GM12878 (cell line): ENCODE results near the gene TMEM44. TPM values are rescaled to one million over a fixed set of nuclear protein-coding genes. Genes with fewer than 3 reads are reported as not detected.

Experiments
- ATAC-seq: fragments of 200-7000 bp; cut with Tn5 transposase; 3 replicates; pipeline ENCODE4 v1.9.1; 2020; ENCODE audit warnings: mild to moderate bottlenecking, moderate library complexity
- BruUV-seq: library from RNA; stranded (reverse); fragments of 400-500 nt; replicated peaks from 2 replicates; lab custom pipeline; 2021; lab: Mats Ljungman, UMichigan
- CTCF ChIA-PET: fragments of 300-600 bp; sonication (Branson Sonifier 250); formaldehyde crosslinking; extraction: SDS; loops from one replicate; lab custom pipeline; 2021; ENCODE audit warnings: inconsistent platforms; lab: Yijun Ruan, JAX
- POLR2A ChIA-PET: fragments of 350-600 bp; formaldehyde crosslinking; extraction: SDS; loops from one replicate; lab custom pipeline; 2021; ENCODE audit warnings: inconsistent platforms; lab: Charles Lee
- RAD21 ChIA-PET: fragments of 300-600 bp; sonication (Branson Sonifier 250); formaldehyde crosslinking; loops from one replicate; lab custom pipeline; 2023; ENCODE audit warnings: antibody characterized with exemption; ENCODE audit not compliant: unreplicated experiment; lab: Charles Lee
- SMC1A ChIA-PET: fragments of 300-600 bp; sonication (Branson Sonifier 250); formaldehyde crosslinking; loops from one replicate; lab custom pipeline; 2023; ENCODE audit not compliant: unreplicated experiment, uncharacterized antibody; lab: Charles Lee
- DNase-seq: peaks from one replicate; pipeline ENCODE4 v3.0.0-alpha.2; 2011; ENCODE audit warnings: low read depth, low spot score
- FAIRE-seq: peaks from 3 replicates; lab custom pipeline; 2011; peaks lifted over from hg19 to GRCh38; lab: Jason Lieb, UNC
- H2AFZ ChIP-seq: 2 replicates; pipeline ENCODE4 v1.6.0; 2011; ENCODE audit warnings: low read depth, low read length, control low read depth; ENCODE audit not compliant: control insufficient read depth
- H3K27ac ChIP-seq: 2 replicates; pipeline ENCODE4 v1.5.1; 2011; ENCODE audit warnings: control low read depth; ENCODE audit not compliant: control insufficient read depth, insufficient read depth
- H3K27me3 ChIP-seq, 2 experiments: replicated peaks in 1 of 2; 2 replicates each; pipeline versions ENCODE4 v1.6.0 to v1.6.1; 2011; ENCODE audit warnings: low read length in 1 of 2; ENCODE audit not compliant: control insufficient read depth in 2 of 2, insufficient read depth in 2 of 2
- H3K36me3 ChIP-seq, 2 experiments: 2 replicates each; pipeline ENCODE4 v1.5.1; 2011; ENCODE audit warnings: low read length in 1 of 2; ENCODE audit not compliant: control insufficient read depth in 2 of 2, insufficient read depth in 2 of 2
- H3K4me1 ChIP-seq: 2 replicates; pipeline ENCODE4 v1.6.1; 2011; ENCODE audit warnings: mild to moderate bottlenecking, low read length, moderate library complexity, mixed read lengths; ENCODE audit not compliant: control insufficient read depth, insufficient read depth
- H3K4me2 ChIP-seq: 2 replicates; pipeline ENCODE4 v1.6.0; 2011; ENCODE audit warnings: control low read depth; ENCODE audit not compliant: control insufficient read depth, insufficient read depth
- H3K4me3 ChIP-seq: fragments of 200-600 bp; sonication (generic); 2 replicates; pipeline ENCODE4 v1.5.1; 2016
- H3K79me2 ChIP-seq: 2 replicates; pipeline ENCODE4 v1.6.0; 2011; ENCODE audit warnings: low read length; ENCODE audit not compliant: control insufficient read depth, insufficient read depth
- H3K9ac ChIP-seq: 2 replicates; pipeline ENCODE4 v1.8.0; 2011; ENCODE audit warnings: low read length, control low read depth, mixed read lengths; ENCODE audit not compliant: control insufficient read depth, insufficient read depth
- H3K9me3 ChIP-seq: replicated peaks from 3 replicates; pipeline ENCODE4 v1.5.1; 2011; ENCODE audit warnings: mild to moderate bottlenecking, low read length; ENCODE audit not compliant: control insufficient read depth, insufficient read depth
- H4K20me1 ChIP-seq: 2 replicates; pipeline ENCODE4 v1.6.0; 2011; ENCODE audit not compliant: control insufficient read depth, insufficient read depth
- BCL11A ChIP-seq: IDR thresholded peaks from 2 replicates; pipeline ENCODE4 v1.6.1; 2011; ENCODE audit warnings: low read depth, low read length
- CREM ChIP-seq: IDR thresholded peaks from 2 replicates; pipeline ENCODE4 v1.6.1; 2014; ENCODE audit warnings: antibody characterized with exemption, low read depth
- SREBF2 ChIP-seq: IDR thresholded peaks from 2 replicates; pipeline ENCODE4 v1.6.1; 2012; ENCODE audit warnings: mild to moderate bottlenecking, low read length
- WGBS: methylation state at CpG from one replicate; pipeline ENCODE4 v1.1.6; 2016; ENCODE audit warnings: low lambda C conversion rate; ENCODE audit not compliant: insufficient replicate concordance, insufficient coverage; ENCODE audit errors: missing lambda C conversion rate; 5-methylcytosine and 5-hydroxymethylcytosine counted together
- in situ Hi-C: fragments of 300-500 bp; cut with MboI; formaldehyde crosslinking; loops from 9 replicates; pipeline ENCODE4 v1.14.3; 2018; ENCODE audit warnings: mixed read lengths
- intact Hi-C: fragments of 100-400 bp; cut with micrococcal nuclease; formaldehyde crosslinking; loops from one replicate; pipeline ENCODE4 v1.14.2; 2022; ENCODE audit not compliant: unreplicated experiment
- polyA plus RNA-seq, 11 experiments: library from polyadenylated mRNA; depleted of rRNA in 4 of 11; unstranded in 6 of 11; stranded (reverse) in 5 of 11; fragments of >200 nt; fragmentation: Nextera tagmentation in 4 of 11; fragmentation: Illumina TruSeq in 1 of 11; extraction: Ambion mirVana in 4 of 11; extraction: Trizol in 1 of 11; gene quantifications; 1 replicate in 1 of 11; 2 replicates in 10 of 11; pipeline versions ENCODE4 v1.2.1 to v1.2.3, GENCODE V29; 2011 to 2016; ENCODE audit warnings: inconsistent platforms in 2 of 11, missing spikeins in 2 of 11, low read depth in 1 of 11
- total RNA-seq, 4 experiments: library from RNA; depleted of rRNA in 3 of 4; stranded (reverse); fragments of >200 nt in 3 of 4; fragmentation: Illumina TruSeq in 1 of 4; extraction: Trizol in 1 of 4; gene quantifications; 2 replicates each; pipeline versions ENCODE4 v1.2.1 to v1.2.3, GENCODE V29; 2013 to 2021

TMEM44 gene
- total and polyA plus RNA-seq, 10 of the 15 experiments (the other 5 are each of a cell fraction or from before 2014, with no cell fraction given), result 0.57 to 8.3 (median 3.6) TPM

- TF ChIP-seq CREM (no peak), BCL11A (no peak)
- TF ChIP-seq, all 136 proteins: peak for 0
- RAD21 ChIA-PET, result no interaction called here
Measured at GRCh38 chr3:194579091-194579606, 54.1 kb downstream of the TMEM44 start.

GRCh38 chr3:194577986-194578905 lies 55.0 kb downstream of the TMEM44 start:
- ChIA-PET POLR2A (interaction anchor here (0.6 kb wide), 1 partner anchor 59 kb away, joined by 8 read pairs; no protein-coding TSS in a partner anchor), CTCF (interaction anchor here (1.8 to 12.6 kb wide), 3 partner anchors 16 to 111 kb away, joined by 5 to 237 read pairs (median 7); no protein-coding TSS in a partner anchor), SMC1A (interaction anchor here (1.0 to 3.0 kb wide), 3 partner anchors 94 to 107 kb away, joined by 3 to 9 read pairs (median 3); no protein-coding TSS in a partner anchor), RAD21 (no interaction called here)
- Histone ChIP-seq H4K20me1 (no peaks in the 10 kb centered on the region), H2AFZ (peak overlapping the region; percentile 6), H3K9ac (no peak overlapping the region), H3K27ac (no peak overlapping the region), H3K4me2 (no peak overlapping the region), H3K36me3 (no peaks in the 10 kb centered on the region), H3K4me1 (no peaks in the 10 kb centered on the region), H3K9me3 (no peaks in the 10 kb centered on the region), H3K27me3 (no peaks in the 10 kb centered on the region), H3K4me3 (no peak overlapping the region), H3K79me2 (no peaks in the 10 kb centered on the region)
- no peak for DNase-seq
- peak; percentile 28 for ATAC-seq
- intact Hi-C loops, result no loop called here
- FAIRE-seq, result no peak
- WGBS, result 22% methylated on average over 9 of the region's 9 CpGs
- BruUV-seq, result no TSS peak
- TF ChIP-seq SREBF2, result no peak
- in situ Hi-C loops, result no loop called here

More at GRCh38 chr3:194579091-194579606, 54.1 kb downstream of the TMEM44 start:
- Histone ChIP-seq H3K9ac (no peak overlapping the region), H3K4me3 (no peak overlapping the region), H3K36me3 (no peaks in the 10 kb centered on the region), H3K4me1 (no peaks in the 10 kb centered on the region), H4K20me1 (no peaks in the 10 kb centered on the region), H3K4me2 (no peak overlapping the region), H3K9me3 (no peaks in the 10 kb centered on the region), H3K79me2 (peaks cover 5% of the 10 kb centered on the region), H3K27me3 (no peaks in the 10 kb centered on the region), H3K27ac (no peak overlapping the region), H2AFZ (no peak overlapping the region)
- in situ Hi-C loops, result no loop called here
- ATAC-seq, result no peak
- DNase-seq, result no peak
- ChIA-PET POLR2A (interaction anchor here (0.6 to 0.7 kb wide), 2 partner anchors 58 to 94 kb away, joined by 4 to 8 read pairs; no protein-coding TSS in a partner anchor), CTCF (interaction anchor here (0.6 to 12.6 kb wide), 3 partner anchors 10 to 111 kb away, joined by 3 to 237 read pairs (median 4); no protein-coding TSS in a partner anchor), SMC1A (interaction anchor here (1.6 to 3.0 kb wide), 2 partner anchors 95 to 108 kb away, joined by 3 to 9 read pairs; no protein-coding TSS in a partner anchor)
- intact Hi-C loops, result no loop called here
- 93% methylated on average over 8 of the region's 8 CpGs for WGBS
- FAIRE-seq, result no peak
- BruUV-seq, result no TSS peak
